GM21786 (cell line): ENCODE data around the gene ICE1.
"Not testable (repeated sequence)": the region's sequence is repeated elsewhere in the genome, so short reads cannot be mapped to it uniquely, and the experiment has no call there.

Experiments used
- ATAC-seq: cut with Tn5 transposase; IDR thresholded peaks from one replicate; pipeline ENCODE4 v1.9.1; 2021; ENCODE audit not compliant: unreplicated experiment

The ICE1 gene

GRCh38 chr5:5437227-5438172, 15.0 kb downstream of the ICE1 start:
- peak; percentile 62 for ATAC-seq

GRCh38 chr5:5451863-5452262, 29.4 kb downstream of the ICE1 start:
- no peak for ATAC-seq

GRCh38 chr5:5453131-5453530, 30.7 kb downstream of the ICE1 start:
- ATAC-seq, result no peak

- ATAC-seq, result no peak
These were observed 31.9 kb downstream of the ICE1 start for GRCh38 chr5:5454391-5454790.

DNA sequence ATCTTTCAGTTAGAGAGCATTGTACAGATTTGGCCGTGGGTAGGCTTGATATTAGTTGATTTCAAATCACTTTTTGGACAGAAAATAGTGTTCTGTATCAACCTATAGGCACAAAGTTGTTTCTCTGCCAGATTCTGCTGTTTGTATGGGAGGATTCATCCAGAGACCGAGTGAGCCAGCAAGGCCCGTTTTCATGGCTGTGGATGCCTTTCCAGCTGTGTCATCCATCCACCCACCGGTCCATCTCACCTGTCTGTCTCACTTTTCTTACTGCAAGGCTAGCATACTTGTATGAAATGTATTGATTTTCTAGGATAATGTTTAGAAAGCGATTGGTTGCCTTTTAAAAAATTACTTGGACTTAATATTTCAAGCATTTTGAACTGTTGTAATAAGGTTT, 34.4 kb downstream of the ICE1 start:
- no peak for ATAC-seq

DNA sequence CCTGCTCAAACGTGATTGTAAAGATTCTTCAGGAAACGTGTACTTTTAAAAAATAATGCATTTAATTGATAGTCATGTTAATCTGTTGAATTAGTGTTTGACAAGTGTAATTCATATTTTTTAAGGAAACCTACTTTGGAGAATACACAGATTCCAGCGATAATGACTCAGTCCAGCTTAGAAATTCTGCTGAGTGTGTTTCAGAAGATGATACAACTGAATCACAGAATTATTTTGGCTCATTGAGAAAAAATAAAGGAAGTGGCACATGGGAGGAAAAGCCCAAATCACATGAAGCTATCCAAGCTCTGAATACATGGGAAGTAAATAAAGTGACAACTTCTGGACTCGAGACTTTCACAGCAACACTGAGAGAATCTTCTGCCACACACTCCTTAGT, 37.8 kb downstream of the ICE1 start:
- no peak for ATAC-seq

DNA sequence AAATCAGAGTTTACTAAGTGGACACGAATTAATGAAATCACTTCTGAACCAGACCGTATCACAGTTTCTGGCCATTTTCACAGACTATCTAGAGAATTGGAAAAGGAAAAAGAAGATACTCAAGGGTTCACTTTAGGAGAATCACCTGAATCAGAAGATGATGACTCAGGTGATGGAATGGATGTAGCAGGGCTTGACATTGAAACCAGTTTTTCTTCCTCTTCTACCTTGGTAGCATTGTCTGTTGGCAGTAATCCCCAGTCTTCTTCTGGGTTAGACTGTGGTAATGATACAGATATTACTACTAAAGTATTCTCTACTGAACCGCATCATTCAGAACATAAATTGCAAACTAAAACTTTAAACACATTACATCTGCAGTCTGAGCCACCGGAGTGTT, 38.5 kb downstream of the ICE1 start:
- no peak for ATAC-seq

DNA sequence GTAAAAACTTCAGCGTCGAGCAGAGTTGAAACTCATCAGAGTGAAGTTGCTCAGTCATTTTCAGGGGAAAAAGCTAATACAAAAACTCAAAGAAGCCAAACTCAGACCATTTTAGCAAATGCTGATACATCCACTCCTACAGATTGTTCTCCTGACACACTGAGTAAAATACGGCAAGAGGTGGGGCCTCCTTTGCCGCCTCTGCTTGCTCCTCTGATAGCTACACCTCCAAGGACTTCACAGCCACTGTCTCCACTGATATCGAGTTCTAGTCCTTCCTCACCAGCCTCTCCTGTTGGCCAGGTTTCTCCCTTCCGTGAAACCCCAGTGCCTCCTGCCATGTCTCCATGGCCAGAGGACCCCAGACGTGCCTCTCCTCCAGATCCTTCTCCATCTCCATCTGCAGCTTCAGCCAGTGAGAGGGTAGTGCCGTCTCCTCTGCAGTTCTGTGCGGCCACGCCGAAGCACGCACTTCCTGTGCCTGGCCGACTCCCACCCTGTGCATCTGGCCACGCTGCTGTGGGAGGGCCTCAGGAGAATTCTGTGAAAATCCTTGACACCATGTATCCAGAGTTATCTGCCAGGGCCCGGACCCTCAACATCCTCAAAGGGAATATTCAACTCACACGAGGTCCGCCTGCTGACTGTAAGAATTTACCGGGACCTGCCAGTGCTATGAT, 41.7 kb downstream of the ICE1 start:
- no peak for ATAC-seq

- no peak for ATAC-seq
These were observed 43.8 kb downstream of the ICE1 start for GRCh38 chr5:5466227-5466626.

DNA sequence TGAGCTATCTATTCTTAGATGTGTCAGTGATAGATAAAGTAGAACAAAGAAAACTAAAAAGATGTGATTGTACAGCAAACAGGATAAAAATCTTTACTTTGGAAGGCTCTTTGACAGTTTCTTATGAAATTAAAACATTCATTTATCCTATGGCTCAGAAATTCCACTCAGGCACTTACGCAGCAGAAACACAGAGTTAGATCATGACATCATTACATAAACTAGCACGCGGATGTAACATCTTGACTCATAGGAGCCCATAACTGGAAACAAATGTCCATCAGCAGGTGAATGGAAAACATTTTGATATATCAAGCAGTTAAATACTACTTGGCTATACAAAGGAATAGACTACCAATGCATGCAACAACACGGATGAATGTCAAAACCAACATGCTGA, 45.3 kb downstream of the ICE1 start:
- no peak for ATAC-seq

DNA sequence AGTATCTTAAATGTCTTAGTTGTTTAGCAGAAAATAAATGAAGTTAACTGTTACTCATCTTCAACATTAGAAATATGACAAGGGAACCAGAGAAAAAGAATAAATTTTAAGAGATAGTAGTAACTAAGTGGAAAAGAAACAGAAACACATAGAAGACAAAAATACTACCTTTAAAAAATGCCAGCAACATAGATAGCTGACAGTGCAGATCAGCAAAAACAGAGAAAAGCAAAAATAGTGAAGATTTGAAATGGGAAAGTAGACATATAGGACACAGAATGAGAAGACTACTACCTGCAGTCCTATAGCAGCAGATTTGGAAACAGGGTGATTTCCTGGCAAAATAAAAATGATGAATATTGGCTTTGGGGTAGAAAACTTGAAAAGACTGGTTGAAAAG, 48.5 kb downstream of the ICE1 start:
- ATAC-seq, result no peak

- ATAC-seq, result no peak
These were observed 50.7 kb downstream of the ICE1 start for GRCh38 chr5:5473226-5473625.

GRCh38 chr5:5474961-5475360, 52.5 kb downstream of the ICE1 start:
- no peak for ATAC-seq

GRCh38 chr5:5475975-5476374, 53.5 kb downstream of the ICE1 start:
- no peak for ATAC-seq

GRCh38 chr5:5479578-5479977, 57.1 kb downstream of the ICE1 start:
- ATAC-seq, result not testable (repeated sequence)

GRCh38 chr5:5480481-5481111, 58.1 kb downstream of the ICE1 start:
- ATAC-seq, result no peak

GRCh38 chr5:5481206-5481605, 58.7 kb downstream of the ICE1 start:
- no peak for ATAC-seq

- ATAC-seq, result no peak
These were observed 59.2 kb downstream of the ICE1 start for GRCh38 chr5:5481633-5482032.

GRCh38 chr5:5483350-5483749, 60.9 kb downstream of the ICE1 start:
- no peak for ATAC-seq

DNA sequence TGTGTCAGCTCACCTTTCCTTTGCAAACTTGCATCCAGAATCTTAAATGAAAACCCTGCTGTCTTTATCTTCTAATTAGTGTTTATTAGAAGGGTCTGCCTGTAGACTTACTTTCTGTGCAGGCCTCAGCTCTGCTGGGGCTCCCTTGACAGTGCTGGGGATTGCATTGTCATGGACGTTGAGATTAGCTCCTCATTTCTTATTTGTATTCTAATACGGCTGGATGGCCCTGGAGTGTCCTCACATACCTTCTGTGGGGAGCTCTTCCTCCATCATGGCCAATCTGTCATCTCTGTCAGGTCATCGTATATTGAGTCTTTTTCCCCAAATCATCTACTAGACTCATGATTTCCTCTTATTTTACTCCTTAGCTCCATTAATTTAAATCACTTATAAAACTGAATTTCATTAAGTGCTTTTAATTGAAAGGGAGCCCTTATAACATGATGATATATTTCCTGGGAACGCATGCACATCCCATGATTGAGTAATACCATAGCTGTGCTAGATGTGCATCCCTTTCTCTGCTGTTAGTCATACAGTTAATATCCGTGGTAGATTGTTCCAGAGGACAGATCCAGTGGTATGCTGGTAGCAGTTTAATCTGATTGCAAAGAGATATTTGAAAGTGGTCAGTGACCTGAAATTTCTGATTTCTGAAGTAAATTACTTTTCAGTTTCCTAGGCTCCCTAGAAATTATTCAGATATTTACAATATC, 61.6 kb downstream of the ICE1 start:
- no peak for ATAC-seq

- no peak for ATAC-seq
These were observed 63.6 kb downstream of the ICE1 start for GRCh38 chr5:5486122-5486521.
